Measurements from ENCODE around the gene PEAR1.
"Not testable (repeated sequence)": the region's sequence is repeated elsewhere in the genome, so short reads cannot be mapped to it uniquely, and the experiment has no call there.

The PEAR1 gene

GRCh38 chr1:156920233-156921052 lies 26.9 kb downstream of the PEAR1 start, which contains the start of gene LRRC71:
Gene LRRC71, plus strand, starts transcription at chr1:156920632. Its CDS starts 172 bp downstream, at chr1:156920804.
- no peak for DNase-seq (ENCODE audit: low read depth, low spot score)

DNA sequence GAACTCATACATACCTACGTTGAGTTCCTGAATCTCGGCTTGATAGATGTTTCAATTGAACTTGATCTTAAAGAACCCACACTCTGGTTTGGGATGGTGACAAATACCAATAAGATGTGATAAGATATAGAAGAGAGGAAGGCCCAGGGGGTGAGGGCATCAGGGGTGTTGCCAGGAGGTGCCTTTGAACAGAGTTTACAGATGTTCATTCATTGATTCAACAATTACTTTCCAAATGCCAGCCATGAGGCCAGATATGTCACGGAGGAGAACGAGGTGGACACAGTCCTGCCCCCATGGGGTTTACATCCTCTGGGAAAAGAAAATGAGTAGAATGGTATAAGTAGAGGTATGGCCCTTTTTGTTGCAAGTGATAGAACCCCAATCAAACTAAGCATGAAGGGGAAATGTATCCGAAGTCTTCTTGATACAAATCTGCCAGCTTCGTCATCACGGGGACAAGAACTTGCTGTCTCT lies 27.6 kb downstream of the PEAR1 start:
- DNase-seq (ENCODE audit: low read depth, low spot score), result no peak

DNA sequence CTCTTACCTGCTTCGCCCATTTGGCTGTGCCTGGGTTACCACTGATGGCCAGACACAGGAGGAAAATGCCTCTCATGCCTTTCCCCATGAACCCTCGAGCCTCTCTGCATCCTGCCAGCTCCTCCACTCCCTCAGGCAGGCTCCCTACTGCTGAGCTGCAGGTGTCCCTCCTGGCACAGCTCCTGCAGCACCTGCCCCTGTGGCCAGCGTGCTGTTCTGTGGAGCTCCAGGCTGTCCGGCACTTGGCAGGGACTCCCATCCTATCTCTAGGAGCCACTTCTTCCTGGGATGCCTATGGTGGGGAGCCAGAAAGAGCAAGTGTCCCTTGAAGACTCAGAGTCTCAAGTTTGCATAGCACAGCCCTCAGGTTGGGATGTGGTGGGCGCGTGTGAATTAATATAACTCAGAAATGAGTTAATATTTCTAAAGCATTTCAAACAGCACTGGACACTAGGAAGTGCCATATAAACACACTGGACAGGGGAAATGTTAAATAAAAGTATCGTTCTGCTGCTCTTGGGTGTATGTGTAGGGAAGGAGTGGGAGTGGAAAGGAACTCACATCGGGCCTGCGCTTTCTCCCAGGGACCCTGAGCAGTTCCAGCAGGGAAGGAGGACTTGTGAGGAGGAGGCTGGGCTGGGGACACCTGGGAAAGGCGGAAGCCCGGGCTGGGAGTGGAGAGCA lies 29.6 kb downstream of the PEAR1 start:
- DNase-seq (ENCODE audit: low read depth, low spot score), result no peak

DNA sequence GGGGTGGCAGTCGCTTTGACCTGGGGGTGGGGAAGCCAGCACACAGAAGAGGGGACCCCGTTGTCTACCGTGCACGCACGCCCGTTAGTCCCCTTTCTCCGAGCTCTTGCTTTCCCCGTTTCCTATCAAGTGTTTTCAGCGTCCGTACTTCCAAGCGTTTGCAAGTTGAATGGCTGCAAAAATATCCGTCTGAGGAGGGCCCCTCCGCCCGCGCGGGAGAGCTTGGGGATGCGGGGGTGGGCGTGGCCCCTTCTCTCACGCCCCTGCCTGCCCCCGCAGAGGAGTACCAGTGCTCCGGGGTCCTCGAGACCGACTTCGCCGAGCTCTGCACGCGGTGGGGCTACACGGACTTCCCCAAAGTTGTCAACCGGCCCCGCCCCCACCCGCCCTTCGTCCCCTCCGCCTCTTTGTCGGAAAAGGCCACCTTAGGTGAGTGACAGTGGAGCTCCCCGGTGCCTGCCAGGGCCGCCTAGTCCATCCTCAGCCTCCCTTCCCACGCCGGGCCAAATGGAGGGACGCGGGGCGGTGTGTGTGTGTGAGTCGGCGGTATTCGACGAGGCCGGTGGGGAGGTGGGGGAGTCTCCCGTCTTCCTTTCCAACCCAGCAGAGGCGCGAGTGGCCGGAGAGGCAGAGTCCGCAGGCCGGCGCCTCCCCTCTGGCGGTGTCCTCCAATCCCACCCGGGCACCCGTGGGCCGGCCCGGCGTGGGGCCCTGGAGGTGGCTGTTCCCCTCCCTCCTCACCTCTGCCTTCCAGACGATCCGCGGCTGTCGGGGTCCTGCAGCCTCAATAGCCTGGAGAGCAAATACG lies 30.4 kb downstream of the PEAR1 start:
- DNase-seq (ENCODE audit: low read depth, low spot score), result no peak

DNA sequence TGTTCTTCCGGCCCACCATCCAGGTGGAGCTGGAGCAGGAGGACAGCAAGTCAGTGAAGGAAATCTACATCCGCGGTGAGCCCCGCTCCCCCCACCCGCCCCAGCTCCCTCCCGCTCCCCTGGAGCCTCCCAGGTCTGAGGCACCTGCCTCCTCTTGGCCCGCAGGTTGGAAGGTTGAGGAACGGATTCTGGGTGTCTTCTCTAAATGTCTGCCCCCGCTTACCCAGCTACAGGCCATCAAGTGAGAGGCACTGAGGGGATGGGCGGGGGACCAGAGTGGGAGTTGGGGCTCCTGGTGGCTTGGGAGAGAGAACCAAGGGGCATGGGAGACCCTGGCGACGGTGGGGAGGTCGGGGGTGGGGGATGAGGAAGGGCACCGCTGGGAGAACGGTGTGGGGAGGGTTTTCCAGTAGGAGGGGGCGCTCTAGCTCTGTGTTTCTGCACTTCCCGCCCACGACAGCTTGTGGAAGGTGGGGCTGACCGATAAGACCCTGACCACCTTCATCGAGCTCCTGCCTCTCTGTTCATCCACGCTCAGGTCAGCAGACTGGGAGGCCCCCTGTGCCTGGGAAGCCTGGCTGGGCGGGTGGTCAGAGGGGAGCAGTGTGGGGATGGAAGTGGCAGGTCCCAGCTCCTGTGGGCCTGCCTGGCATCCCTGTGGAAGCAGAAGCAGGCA lies 31.1 kb downstream of the PEAR1 start:
- DNase-seq (ENCODE audit: low read depth, low spot score), result no peak

- DNase-seq (ENCODE audit: low read depth, low spot score), result no peak
These were observed 31.9 kb downstream of the PEAR1 start for GRCh38 chr1:156925154-156926010.

GRCh38 chr1:156926175-156926574 lies 32.7 kb downstream of the PEAR1 start:
- no peak for DNase-seq (ENCODE audit: low read depth, low spot score)

- not testable (repeated sequence) for DNase-seq (ENCODE audit: low read depth, low spot score)
These were observed 33.2 kb downstream of the PEAR1 start for GRCh38 chr1:156926695-156927094.

- DNase-seq (ENCODE audit: low read depth, low spot score), result peak; percentile 61
These were observed 33.9 kb downstream of the PEAR1 start for GRCh38 chr1:156927215-156928042.

GRCh38 chr1:156928043-156928602 lies 34.6 kb downstream of the PEAR1 start:
- DNase-seq (ENCODE audit: low read depth, low spot score), result no peak

GRCh38 chr1:156929596-156930238 lies 36.2 kb downstream of the PEAR1 start:
- DNase-seq (ENCODE audit: low read depth, low spot score), result no peak

DNA sequence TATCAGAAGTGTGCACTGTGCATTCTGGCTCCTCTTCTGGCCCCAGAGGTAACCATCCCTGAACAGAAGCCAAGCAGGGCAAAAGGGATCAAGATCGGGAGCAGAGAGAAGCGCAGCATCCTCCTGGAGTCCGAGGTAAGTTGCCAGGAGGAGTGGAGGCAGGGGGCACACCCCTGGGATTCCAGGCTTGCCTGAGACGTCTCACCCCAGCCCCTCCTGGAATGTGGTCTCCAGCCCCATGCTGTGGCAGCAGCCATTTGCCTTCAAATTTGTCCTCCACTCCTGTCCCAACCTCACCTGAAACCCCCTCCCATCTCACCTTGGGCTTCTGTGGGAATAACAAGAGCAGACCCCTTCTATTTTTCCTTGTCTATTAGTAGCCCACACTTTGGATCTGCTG lies 37.0 kb downstream of the PEAR1 start:
- DNase-seq (ENCODE audit: low read depth, low spot score), result no peak

DNA sequence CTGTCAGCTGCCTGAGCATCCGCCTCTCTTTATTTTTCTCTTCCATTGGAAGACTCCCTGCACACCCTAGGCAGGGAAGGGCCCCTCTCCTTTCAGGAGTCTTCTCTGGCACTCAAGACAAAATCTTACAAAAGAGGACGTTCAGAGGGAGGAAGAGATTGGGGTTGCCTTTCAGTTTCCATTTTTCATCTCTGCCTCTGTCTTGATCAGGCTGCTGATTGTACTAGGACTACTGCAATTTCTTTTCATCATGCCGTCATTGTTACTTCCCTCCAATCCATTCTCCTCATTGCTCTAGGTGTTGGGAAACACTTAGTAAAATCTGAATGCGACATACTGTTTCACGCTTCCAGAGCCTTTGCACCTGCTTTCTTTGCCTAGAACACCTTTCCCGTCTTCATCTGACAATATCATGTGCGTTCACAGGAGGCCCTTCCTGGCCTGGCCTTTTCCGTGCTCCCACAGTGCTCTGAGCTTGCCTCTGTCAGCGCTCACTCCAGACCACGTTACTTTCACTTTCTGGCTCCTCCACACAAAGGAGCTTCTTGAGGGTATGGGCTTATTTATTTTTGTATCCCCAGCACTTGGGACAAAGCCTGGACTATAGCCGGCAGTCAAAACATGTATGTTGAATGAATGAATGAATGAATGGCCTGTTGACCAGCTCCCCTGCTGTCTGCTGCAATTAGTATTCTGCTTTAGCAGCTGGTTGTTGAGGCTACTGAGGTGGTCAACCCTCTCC lies 37.9 kb downstream of the PEAR1 start:
- no peak for DNase-seq (ENCODE audit: low read depth, low spot score)

GRCh38 chr1:156931974-156932710 lies 38.6 kb downstream of the PEAR1 start:
- no peak for DNase-seq (ENCODE audit: low read depth, low spot score)

GRCh38 chr1:156933136-156933535 lies 39.6 kb downstream of the PEAR1 start:
- no peak for DNase-seq (ENCODE audit: low read depth, low spot score)

DNA sequence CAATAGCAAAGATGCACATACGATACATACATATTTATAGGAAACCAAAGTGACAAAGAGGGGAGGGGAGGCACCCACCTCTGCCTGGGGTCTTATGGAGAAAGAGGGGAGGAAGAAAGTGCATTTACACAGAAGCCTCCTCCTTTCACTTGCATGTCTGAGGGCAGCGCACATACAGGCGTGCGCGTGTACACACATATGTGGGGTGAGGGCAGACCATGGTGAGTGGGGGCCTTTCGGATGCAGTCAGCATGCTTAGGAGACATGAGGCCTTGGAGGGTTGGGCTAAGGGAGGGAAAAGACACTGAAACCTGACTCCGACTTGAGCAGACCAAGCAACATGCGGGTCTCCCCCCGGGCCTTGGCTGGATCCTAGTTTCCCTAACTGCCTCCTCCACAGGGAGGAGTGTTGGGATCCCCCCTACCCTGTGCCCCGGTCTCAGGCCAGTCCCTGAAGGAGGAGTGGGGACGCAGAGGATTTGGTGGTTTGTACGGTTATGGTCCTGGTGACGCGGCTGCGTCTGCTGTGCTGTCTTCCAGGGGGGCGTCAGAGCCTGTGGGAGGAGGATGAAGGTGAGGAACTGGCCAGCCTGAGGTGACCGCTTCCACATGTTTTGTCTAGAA lies 42.1 kb downstream of the PEAR1 start:
- no peak for DNase-seq (ENCODE audit: low read depth, low spot score)

DNA sequence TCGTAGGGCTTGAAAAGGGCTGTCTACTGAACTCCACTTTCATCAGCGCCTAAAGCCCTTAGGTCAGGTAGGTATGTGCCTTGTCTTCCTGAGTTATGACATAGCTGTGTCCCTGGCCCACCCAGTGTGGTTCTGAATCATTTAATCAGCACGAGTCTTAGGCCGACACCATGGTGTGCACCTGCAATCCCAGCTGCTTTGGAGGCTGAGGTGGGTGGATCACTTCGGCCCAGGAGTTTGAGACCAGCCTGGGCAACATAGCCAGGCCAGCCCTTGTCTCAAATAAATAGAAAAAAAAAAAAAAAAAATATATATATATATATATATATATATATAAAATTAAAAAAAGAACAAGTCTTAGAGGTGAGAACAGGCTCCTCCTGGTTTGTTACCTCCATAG lies 42.7 kb downstream of the PEAR1 start:
- DNase-seq (ENCODE audit: low read depth, low spot score), result no peak

Measured in iPS DF 19.7 (cell line).